Nucleus accumbens (tissue), 56 donors: ENCODE data around the gene PLCD3.

Experiments
- DNase-seq, 56 donors: peaks; one replicate each; lab custom pipeline; 2025; lab: John Stamatoyannopoulos, UW

The PLCD3 gene

GRCh38 chr17:45088741-45089140 lies 43.6 kb downstream of the PLCD3 start:
- no peak for DNase-seq

DNA sequence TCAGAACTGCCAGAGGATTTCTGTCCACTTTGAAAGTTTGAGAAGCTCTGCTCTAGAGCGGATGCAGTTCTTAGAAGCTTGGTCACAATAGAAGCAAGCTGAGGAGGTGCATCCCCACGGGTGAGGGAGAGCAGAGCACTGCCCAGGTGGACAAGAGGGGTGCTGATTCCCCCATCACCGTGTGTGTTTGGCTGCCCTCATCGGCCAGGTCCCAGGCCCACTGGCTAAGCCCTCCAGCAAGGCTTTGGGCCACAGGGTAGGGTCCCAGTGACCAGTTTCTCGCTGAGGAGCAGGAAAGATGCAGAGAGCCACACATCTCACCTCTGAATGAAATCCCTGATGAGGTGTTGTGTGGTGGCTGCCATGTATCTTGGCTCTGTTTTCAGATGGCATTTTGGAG lies 44.3 kb downstream of the PLCD3 start:
- DNase-seq, result no peak

DNA sequence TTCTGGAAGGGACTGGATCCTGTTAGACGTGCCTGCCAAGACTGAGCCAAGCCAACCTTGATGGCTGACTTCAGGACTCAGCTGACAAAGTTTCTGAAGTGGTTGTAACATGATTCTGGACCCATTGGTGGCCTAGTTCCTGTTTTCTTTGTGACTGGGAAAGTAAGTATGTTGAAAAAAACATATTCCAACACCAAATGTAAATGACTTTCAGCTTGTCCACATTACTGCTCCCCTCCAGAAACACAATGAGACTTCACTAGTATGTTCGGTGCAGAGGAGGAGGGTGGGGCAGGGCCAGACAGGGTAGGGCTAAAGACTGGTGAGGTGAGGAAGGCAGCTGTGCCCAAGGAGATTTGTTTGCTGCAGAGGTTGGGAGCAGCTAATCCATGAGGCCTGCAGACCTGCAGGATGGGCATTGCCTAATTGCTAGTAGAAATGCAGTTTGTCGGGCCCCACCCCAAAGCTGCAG lies 44.8 kb downstream of the PLCD3 start:
- no peak for DNase-seq

GRCh38 chr17:45086865-45087503 lies 45.3 kb downstream of the PLCD3 start:
- peak in 5 of 56 donors; percentile 9 to 35 (median 16) for DNase-seq

DNA sequence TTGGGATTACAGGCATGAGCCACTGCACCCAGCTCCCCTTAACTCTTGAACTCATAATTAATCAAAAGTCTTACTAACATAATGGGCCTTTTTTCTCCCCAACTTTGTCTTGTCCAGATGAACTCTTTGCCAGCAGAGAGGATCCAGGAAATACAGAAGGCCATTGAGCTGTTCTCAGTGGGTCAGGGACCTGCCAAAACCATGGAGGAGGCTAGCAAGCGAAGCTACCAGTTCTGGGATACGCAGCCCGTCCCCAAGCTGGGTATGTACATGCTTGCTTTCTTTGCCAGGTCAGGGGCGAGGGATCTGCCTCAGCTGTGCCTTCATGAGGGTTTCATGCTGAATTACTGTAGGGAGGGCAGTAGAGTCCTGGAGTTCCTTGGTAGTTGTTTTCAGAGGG lies 45.9 kb downstream of the PLCD3 start:
- peak in 3 of 56 donors; percentile 17 to 28 (median 25) for DNase-seq

DNA sequence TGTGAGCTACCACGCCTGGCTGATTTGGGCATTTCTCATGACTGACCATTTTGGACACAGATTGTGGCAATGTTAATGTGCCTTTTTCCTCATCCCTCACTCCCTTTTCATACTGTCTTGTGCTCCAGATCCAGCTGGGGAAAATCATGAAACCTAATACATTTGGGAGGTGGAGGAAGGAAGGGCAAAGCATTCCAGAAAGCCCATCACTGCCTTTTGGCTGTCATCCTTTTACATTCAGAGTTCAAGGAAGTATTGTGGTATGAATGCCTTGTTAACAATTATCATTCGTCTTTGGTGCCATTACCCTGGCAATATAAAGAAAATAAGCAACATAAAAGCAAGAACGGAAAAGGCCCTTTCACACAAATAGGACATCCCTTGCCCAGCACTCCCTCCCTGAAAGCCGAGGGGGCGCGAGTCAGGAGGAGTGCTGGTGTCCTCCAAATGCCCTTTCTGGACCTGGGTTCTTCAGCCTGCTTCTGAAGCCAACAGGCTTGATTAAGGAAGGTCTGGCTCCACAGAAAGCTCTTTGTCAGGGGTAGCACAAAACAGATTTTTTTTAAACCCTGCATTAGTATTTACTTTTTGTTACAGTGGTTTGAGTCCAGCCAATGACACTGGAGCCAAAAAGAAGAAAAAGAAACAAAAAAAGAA lies 51.1 kb downstream of the PLCD3 start:
- DNase-seq, result peak in 11 of 56 donors; percentile 1 to 36 (median 22)

- no peak for DNase-seq
These were observed 54.7 kb downstream of the PLCD3 start for GRCh38 chr17:45077643-45078042.

- DNase-seq, result no peak
These were observed 58.8 kb downstream of the PLCD3 start for GRCh38 chr17:45073414-45074070.

DNA sequence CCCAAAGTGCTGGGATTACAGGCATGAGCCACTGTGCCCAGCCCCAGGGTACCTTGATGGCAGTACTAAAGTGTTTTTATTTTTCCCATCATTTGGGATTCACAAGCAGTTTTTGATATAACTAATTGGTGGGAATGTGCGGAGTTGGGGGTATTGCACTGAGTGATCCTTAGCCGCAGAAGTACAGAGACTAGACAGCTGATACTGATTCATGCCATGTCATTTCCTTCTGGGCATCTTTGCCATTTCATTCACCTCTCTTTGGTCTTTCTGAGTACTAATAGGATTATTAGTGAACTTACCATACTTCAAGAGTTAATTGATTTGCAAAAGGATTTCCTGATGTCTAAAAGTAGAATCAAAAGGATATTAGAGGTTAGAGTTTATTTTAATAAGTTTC lies 61.5 kb downstream of the PLCD3 start:
- no peak for DNase-seq

DNA sequence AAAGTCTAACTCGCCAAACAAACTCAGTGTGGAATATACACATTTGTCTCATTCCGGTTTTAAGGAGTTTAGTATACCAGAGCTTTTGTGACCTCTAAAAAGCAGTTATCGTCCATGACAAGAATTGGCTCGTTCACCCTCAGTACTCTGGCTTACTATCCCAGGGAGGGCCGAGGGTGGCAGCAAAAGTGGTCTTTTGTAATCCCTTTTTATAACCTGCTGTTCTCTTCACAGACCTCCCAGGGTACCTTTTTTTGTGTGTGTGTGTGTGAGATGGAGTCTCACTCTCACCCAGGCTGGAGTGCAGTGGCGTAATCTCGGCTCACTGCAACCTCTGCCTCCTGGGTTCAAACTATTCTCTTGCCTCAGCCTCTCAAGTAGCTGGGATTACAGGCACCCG lies 62.3 kb downstream of the PLCD3 start:
- no peak for DNase-seq

DNA sequence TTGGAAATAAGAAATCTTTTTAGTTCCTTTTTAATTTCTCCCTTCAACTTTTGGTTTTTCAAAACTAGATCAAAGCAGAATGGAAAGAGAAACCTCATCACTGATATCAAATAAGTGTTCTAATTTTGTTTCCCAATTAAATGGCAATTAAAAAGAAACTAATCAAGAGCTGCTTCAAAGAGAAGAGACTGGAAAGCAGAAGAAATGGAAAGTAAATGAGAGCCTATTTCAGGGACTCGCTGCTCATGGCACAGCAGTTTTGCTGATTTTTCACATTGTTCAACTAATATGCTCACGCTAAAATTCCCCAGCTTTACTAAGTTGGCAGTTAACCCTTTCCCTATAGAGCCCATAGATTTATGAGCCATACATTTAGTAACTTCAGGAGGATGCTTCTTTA lies 64.7 kb downstream of the PLCD3 start:
- no peak for DNase-seq

DNA sequence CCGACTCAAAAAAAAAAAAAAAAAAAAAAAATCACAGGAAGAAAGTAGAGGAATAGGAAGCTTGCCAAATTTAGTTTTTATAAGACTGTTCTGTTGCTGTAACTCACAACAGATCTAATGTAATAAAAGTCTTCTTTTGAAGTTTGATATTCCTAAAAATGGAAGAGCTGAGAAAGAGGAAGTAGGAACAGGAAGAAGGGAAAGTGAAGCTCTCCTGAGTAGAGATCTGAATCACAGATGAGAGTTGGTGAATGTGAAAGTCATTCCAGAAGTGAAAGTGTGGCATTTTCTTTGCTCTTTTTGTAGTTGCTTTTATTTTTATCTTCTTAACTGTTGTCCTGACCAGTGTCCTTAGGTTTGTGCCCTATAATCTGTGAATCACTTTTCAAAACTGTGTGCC lies 69.1 kb downstream of the PLCD3 start:
- no peak for DNase-seq

DNA sequence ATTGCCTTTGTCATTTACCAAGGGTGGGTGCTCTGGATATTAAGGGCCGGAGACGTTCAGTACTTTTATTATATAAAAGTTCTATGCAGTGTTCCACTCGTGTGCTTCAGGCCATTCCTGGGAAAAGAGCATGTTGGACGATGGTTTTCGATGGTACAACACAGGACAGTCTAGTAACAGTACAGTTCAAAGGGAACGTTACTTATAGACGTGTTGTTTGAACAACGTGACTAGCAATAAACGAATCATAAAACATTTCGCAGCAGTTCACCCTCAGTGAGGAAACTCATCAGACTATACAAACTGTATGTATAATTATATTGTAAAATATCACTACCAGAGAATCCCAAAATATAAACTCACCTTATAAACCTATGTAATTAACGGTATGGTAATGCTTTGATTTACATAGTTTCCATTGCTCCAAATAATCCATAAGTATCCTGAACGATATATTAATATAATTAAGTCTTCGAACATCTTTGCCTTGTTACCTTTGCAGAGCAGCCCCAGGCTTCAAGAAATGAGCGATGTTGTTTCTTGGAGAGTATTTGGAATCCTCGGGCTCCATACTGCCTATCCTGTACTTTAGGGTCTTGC lies 70.6 kb downstream of the PLCD3 start:
- no peak for DNase-seq

DNA sequence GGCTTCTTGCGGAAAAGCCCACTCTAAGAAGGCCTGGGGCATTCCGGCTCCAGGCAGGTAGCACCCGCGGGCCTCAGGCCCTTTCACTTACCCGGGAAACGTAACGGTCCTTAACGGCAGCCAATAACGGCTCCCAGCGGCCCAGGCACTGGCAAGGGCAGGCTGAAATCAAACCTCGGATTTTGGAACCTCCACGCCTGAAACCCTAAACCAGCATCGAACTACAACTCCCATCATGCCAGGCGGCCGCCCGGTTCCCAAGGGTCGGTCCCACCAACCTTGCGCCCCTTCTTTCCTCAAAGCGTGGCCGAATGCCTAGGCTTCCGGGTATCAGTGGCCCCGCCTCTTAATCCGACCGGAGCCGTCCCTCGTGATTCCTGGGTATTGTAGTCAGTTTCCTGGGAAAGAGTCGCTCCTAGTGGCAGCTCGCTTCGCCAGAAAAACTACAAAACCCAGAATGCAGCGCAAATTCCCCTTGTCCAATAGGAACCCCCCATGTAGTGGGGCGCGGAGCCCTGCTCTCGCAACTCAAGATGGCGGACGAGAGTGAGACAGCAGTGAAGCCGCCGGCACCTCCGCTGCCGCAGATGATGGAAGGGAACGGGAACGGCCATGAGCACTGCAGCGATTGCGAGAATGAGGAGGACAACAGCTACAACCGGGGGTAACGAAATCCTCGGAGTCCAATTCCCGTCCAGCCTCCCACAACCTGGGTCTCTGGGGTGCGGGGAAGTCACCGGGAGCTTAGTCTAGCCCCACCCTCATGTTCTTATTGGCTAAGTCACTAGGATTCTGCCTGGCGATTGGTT lies 71.3 kb downstream of the PLCD3 start, which contains the start of gene NMT1:
TSS of gene NMT1 (plus strand) at position 521 of the 809 bp plus-strand sequence. CDS start at position 534, 13 bp downstream.
- peak; percentile 80 to 100 (median 99) for DNase-seq

DNA sequence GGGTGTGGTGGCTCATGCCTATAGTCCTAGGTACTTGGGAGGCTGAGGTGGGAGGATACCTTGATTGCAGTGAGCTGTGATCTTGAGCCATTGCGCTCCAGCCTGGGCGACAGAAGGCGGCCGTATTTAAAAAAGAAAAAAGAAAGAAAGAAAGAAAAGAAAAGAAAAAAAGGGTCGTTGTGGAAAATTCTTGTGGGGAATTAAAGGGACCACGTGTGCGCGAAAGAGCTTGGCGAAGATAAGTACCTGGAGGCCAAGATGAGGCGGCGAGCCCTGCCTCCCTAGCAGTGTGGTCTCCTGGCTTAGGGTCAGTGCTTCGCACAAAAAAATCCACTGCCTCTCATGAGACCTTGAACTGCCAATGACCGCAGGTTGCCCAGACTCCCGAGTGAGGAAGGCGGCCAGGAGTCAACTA lies 71.9 kb downstream of the PLCD3 start:
- peak in 2 of 56 donors; percentile 61 to 64 for DNase-seq
